Central memory CD8-positive, alpha-beta T cell (primary cell): ENCODE data around the gene CRLF3.
A peak's percentile ranks its signal among the peaks of the same experiment; 100 is the strongest.
"Not testable (repeated sequence)": the region's sequence is repeated elsewhere in the genome, so short reads cannot be mapped to it uniquely, and the experiment has no call there.

Experiments used
- ATAC-seq: fragments of 150-1000 bp; cut with Tn5 transposase; replicated peaks from 2 replicates; pipeline ENCODE4 v1.10.0; 2022; ENCODE audit warnings: mild to moderate bottlenecking, moderate FRiP score, moderate number of reproducible peaks; ENCODE audit not compliant: poor library complexity, severe bottlenecking; ENCODE audit errors: extremely low read depth
- DNase-seq, 2 donors: peaks; one replicate each; pipeline ENCODE4 v3.0.0; 2021; ENCODE audit warnings: low spot score in 2 of 2
- H3K27ac Mint-ChIP-seq: one replicate; pipeline ENCODE4 v1.8.0; 2022; ENCODE audit warnings: low read depth, mild to moderate bottlenecking, moderate library complexity, mixed read lengths
- H3K27me3 Mint-ChIP-seq: one replicate; pipeline ENCODE4 v1.8.0; 2022; ENCODE audit warnings: mixed read lengths
- H3K36me3 Mint-ChIP-seq: one replicate; pipeline ENCODE4 v1.8.0; 2022; ENCODE audit warnings: mild to moderate bottlenecking, moderate library complexity, mixed read lengths; ENCODE audit not compliant: insufficient read depth
- H3K4me1 Mint-ChIP-seq: one replicate; pipeline ENCODE4 v1.8.0; 2022; ENCODE audit warnings: mixed read lengths
- H3K4me3 Mint-ChIP-seq: one replicate; pipeline ENCODE4 v1.8.0; 2022; ENCODE audit warnings: mild to moderate bottlenecking, moderate library complexity, mixed read lengths
- H3K9me3 Mint-ChIP-seq: one replicate; pipeline ENCODE4 v1.8.0; 2022; ENCODE audit warnings: mixed read lengths

The CRLF3 gene

DNA sequence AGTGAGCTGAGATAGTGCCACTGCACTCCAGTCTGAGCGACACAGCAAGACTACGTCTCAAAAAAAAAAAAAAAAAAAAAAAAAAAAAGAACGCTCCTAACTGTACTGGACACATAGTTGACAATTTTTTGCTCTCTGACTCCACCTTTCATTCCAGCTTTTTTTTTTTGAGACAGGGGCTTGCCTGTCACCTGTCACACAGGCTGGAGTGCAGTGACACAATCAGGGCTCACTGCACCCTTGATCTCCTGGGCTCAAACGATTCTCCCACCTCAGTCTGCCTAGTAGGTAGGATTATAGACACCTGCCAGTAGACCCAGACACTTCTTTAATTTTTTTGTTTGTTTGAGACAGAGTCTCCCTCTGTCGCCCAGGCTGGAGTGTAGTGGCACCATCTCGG lies 2.6 kb upstream of the CRLF3 start:
- H3K4me3 Mint-ChIP-seq = no peak overlapping the region
- no peaks in the 10 kb centered on the region for H3K9me3 Mint-ChIP-seq
- DNase-seq (no peak), ATAC-seq (no peak)
- H3K36me3 Mint-ChIP-seq = peaks cover 12% of the 10 kb centered on the region
- peaks cover 30% of the 10 kb centered on the region for H3K4me1 Mint-ChIP-seq
- H3K27ac Mint-ChIP-seq = no peak overlapping the region
- H3K27me3 Mint-ChIP-seq = no peaks in the 10 kb centered on the region

DNA sequence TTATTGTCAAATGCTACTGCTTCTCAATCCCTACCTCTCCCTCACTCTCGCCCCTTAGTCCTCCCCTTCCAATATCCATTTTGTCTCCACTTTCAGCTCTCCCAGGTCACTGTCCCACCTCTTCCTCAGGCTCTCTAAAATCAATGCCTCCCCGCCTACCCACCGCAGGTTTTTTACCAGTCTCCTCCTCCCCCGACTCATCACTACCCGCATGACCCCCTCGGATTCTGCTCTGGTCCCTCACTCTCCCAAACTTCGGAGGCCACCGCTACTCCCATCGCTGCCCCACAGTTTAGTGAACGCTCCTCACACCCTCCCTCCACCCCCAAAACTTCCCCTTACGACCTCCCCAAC lies 513 bp downstream of the CRLF3 start:
- Mint-ChIP-seq H3K9me3 (no peaks in the 10 kb centered on the region), H3K36me3 (peaks cover 6% of the 10 kb centered on the region), H3K4me1 (peaks cover 34% of the 10 kb centered on the region), H3K27me3 (no peaks in the 10 kb centered on the region), H3K27ac (peak overlapping the region; percentile 87), H3K4me3 (peak overlapping the region; percentile 91)
- ATAC-seq = peak; percentile 16
- no peak for DNase-seq

- H3K4me1 Mint-ChIP-seq = peaks cover 40% of the 10 kb centered on the region
These were observed 1.1 kb downstream of the CRLF3 start for GRCh38 chr17:30823421-30823820.

GRCh38 chr17:30822919-30823318 lies 1.6 kb downstream of the CRLF3 start:
- Mint-ChIP-seq H3K4me3 (peak overlapping the region; percentile 91), H3K36me3 (peaks cover 11% of the 10 kb centered on the region), H3K4me1 (peaks cover 40% of the 10 kb centered on the region), H3K27ac (peak overlapping the region; percentile 87)
- not testable (repeated sequence) for H3K27me3 Mint-ChIP-seq, DNase-seq, ATAC-seq, H3K9me3 Mint-ChIP-seq

More at GRCh38 chr17:30823421-30823820, 1.1 kb downstream of the CRLF3 start:
- ATAC-seq = no peak
- H3K27ac Mint-ChIP-seq = peak overlapping the region; percentile 87
- H3K36me3 Mint-ChIP-seq = peaks cover 11% of the 10 kb centered on the region
- no peaks in the 10 kb centered on the region for H3K9me3 Mint-ChIP-seq
- no peak for DNase-seq
- peak overlapping the region; percentile 91 for H3K4me3 Mint-ChIP-seq
- no peaks in the 10 kb centered on the region for H3K27me3 Mint-ChIP-seq

- H3K4me1 Mint-ChIP-seq = peaks cover 41% of the 10 kb centered on the region
- H3K36me3 Mint-ChIP-seq = peaks cover 14% of the 10 kb centered on the region
- no peaks in the 10 kb centered on the region for H3K9me3 Mint-ChIP-seq
- ATAC-seq = no peak
- peak overlapping the region; percentile 87 for H3K27ac Mint-ChIP-seq
- peak overlapping the region; percentile 91 for H3K4me3 Mint-ChIP-seq
- no peak for DNase-seq
- H3K27me3 Mint-ChIP-seq = no peaks in the 10 kb centered on the region
These were observed 2.4 kb downstream of the CRLF3 start for GRCh38 chr17:30821871-30822723.

GRCh38 chr17:30819971-30820705 lies 4.4 kb downstream of the CRLF3 start:
- Mint-ChIP-seq H3K4me1 (peaks cover 48% of the 10 kb centered on the region), H3K4me3 (peak overlapping the region; percentile 75), H3K9me3 (no peaks in the 10 kb centered on the region), H3K27ac (peak overlapping the region; percentile 87), H3K27me3 (no peaks in the 10 kb centered on the region), H3K36me3 (peaks cover 22% of the 10 kb centered on the region)
- DNase-seq (no peak), ATAC-seq (no peak)

DNA sequence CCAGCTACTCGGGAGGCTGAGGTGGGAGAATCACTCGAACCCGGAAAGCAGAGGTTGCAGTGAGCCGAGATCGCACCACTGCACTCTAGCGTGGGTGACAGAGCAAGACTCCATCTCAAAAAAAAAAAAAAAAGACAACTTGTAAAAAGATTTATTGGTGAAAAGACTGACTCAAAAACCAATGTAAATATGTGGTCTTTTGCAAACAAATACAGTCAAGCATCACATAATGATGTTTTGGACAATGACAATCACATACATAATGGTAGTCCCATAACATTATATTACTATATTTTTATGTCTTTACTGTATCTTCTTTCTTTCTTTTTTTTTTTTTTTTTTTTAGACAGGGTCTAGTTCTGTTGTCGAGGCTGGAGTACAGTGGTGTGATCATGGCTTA lies 8.3 kb downstream of the CRLF3 start:
- no peak overlapping the region for H3K4me3 Mint-ChIP-seq
- H3K27ac Mint-ChIP-seq = peak overlapping the region; percentile 32
- H3K4me1 Mint-ChIP-seq = peaks cover 39% of the 10 kb centered on the region
- no peak for ATAC-seq
- H3K9me3 Mint-ChIP-seq = no peaks in the 10 kb centered on the region
- peaks cover 21% of the 10 kb centered on the region for H3K36me3 Mint-ChIP-seq
- no peak for DNase-seq
- no peaks in the 10 kb centered on the region for H3K27me3 Mint-ChIP-seq

DNA sequence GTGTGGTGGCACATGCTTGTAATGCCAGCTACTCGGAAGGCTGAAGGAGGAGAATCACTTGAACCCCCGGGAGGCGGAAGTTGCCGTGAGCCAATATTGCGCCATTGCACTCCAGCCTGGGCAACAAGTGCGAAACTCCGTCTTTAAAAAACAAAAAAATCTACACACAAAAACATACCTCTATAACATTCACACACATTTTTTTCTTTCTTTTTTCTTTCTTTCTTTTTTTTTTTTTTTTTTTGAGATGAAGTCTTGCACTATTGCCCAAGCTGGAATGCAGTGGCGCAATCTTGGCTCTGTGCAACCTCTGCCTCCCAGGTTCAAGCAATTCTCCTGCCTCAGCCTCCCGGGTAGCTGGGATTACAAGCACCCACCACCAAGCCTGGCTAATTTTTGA lies 9.6 kb downstream of the CRLF3 start:
- not testable (repeated sequence) for ATAC-seq

GRCh38 chr17:30814236-30814635 lies 10.3 kb downstream of the CRLF3 start:
- DNase-seq, H3K27me3 Mint-ChIP-seq, H3K27ac Mint-ChIP-seq, H3K4me3 Mint-ChIP-seq, H3K9me3 Mint-ChIP-seq, ATAC-seq: not testable (repeated sequence)
- Mint-ChIP-seq H3K4me1 (peaks cover 40% of the 10 kb centered on the region), H3K36me3 (peaks cover 26% of the 10 kb centered on the region)

More for the DNA sequence above, 9.6 kb downstream of the CRLF3 start:
- Mint-ChIP-seq H3K4me1 (peaks cover 36% of the 10 kb centered on the region), H3K36me3 (peaks cover 26% of the 10 kb centered on the region)
- DNase-seq, H3K4me3 Mint-ChIP-seq, H3K27ac Mint-ChIP-seq, H3K27me3 Mint-ChIP-seq, H3K9me3 Mint-ChIP-seq: not testable (repeated sequence)

DNA sequence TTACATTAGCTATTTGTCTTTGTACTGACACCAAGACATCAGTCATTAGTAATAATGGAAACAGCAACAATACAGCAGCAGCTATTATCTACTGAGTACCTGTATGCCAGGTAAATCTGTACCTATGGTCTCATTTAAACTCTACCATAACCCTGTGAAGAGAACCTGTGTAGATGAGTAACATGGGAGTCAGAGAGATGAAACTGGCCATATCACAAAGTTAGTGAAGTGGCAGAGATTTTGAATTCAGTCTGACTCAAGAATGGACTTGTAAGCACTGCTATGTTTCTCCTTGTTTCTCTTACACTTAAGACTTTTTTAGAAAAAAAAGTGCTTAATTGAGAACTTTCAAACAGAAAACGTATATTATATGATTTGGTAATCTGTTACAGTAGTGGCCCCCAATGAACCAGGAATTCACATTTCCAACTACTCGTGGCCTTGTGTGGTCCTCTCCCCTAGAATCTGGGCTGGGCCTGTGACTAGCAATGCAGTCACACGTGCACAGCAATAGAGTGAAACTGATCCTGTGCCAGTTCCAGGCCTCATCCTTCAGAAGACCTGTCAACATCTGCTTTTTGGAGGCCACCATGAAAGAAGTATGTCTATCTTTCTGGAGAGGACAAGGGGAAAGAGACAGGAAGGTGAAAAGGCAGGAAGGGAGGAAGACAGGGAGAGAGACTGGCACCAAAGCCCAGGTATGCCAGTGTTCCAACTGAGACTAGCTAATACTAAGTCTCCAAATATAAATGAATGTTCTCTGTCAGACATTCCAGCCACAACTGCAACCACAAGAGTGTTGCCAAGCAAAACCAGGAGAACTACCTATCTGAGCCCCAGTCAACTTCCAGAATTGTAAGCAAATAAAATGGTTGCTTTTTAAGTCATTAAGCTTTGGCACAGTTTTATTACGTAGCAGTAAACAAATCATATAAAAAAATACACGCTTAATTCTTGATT lies 12.0 kb downstream of the CRLF3 start:
- Mint-ChIP-seq H3K27ac (peak overlapping the region; percentile 58), H3K4me1 (peaks cover 39% of the 10 kb centered on the region), H3K27me3 (no peaks in the 10 kb centered on the region), H3K36me3 (peaks cover 25% of the 10 kb centered on the region), H3K9me3 (no peaks in the 10 kb centered on the region), H3K4me3 (peak overlapping the region; percentile 13)
- DNase-seq = no peak
- no peak for ATAC-seq

DNA sequence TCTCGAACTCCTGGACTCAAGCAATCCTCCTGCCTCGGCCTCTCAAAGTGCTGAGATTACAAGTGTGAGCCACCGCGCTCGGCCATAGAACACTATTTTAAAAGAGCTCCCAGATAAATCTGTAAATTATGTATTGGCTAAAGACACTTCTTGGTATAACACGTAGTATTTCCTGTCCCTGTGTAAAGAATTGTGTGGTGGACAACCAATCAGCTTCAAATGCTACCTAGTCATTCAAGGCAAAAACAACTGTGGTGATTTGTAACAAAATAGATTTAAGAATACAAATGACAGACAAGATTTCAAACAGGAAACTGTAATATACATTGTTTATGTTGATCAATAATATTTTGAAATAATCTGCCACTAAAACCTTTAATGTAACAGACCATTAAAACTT lies 14.6 kb downstream of the CRLF3 start:
- H3K36me3 Mint-ChIP-seq = peaks cover 18% of the 10 kb centered on the region
- ATAC-seq = no peak
- no peaks in the 10 kb centered on the region for H3K9me3 Mint-ChIP-seq
- H3K27ac Mint-ChIP-seq = peak overlapping the region; percentile 90
- H3K4me1 Mint-ChIP-seq = peaks cover 43% of the 10 kb centered on the region
- H3K4me3 Mint-ChIP-seq = peak overlapping the region; percentile 74
- no peak for DNase-seq
- no peaks in the 10 kb centered on the region for H3K27me3 Mint-ChIP-seq

DNA sequence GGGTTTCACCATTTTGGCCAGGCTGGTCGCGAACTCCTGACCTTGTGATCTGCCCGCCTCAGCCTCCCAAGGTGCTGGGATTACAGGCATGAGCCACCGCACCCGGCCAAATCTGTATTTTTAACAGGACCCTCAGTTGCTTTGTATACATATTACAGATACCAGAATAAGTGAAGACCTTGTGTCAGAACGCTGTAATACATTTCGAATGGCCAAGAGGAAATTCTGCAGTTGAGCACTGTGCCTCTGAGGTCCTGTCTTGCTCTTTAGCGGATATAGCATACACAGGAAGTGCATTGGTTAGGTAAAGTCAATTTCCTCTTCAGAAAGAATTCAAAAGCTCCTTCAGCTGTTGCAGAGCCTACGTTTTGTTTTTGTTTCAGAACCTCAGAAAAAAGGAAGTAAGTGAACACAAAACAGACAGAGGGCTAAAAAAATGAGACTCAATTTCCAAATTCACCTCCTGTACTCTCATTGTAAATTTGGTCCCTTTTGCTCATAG lies 15.7 kb downstream of the CRLF3 start:
- H3K27ac Mint-ChIP-seq = peak overlapping the region; percentile 90
- H3K4me3 Mint-ChIP-seq = peak overlapping the region; percentile 74
- H3K36me3 Mint-ChIP-seq = peaks cover 24% of the 10 kb centered on the region
- peaks cover 50% of the 10 kb centered on the region for H3K4me1 Mint-ChIP-seq
- no peaks in the 10 kb centered on the region for H3K9me3 Mint-ChIP-seq
- no peaks in the 10 kb centered on the region for H3K27me3 Mint-ChIP-seq
- DNase-seq (no peak), ATAC-seq (peak; percentile 97)
